Spleen (tissue), 11 donors: ENCODE data around the gene RC3H1. TPM values are rescaled to one million over a fixed set of nuclear protein-coding genes. Genes with fewer than 3 reads are reported as not detected.
A peak's percentile ranks its signal among the peaks of the same experiment; 100 is the strongest.
"Not testable (repeated sequence)": the region's sequence is repeated elsewhere in the genome, so short reads cannot be mapped to it uniquely, and the experiment has no call there.

Experiments
- DNase-seq: peaks from one replicate; pipeline ENCODE4 v3.0.0-alpha.2; 2020
- H3K27ac ChIP-seq, 8 donors: fragments of 200-600 bp; sonication (generic) in 7 of 8; 1 replicate in 4 of 8; 2 replicates in 4 of 8; pipeline versions ENCODE4 v1.5.0 to v1.8.0; 2016 to 2021; ENCODE audit warnings: inconsistent platforms in 4 of 8, mild to moderate bottlenecking in 4 of 8, moderate library complexity in 1 of 8
- H3K27me3 ChIP-seq, 7 donors: fragments of 200-600 bp; sonication (generic) in 6 of 7; replicated peaks in 1 of 7; 1 replicate in 4 of 7; 2 replicates in 3 of 7; pipeline versions ENCODE4 v1.5.0 to v1.8.0; 2016 to 2021; ENCODE audit warnings: inconsistent platforms in 3 of 7, mild to moderate bottlenecking in 1 of 7
- H3K36me3 ChIP-seq, 6 donors: fragments of 200-600 bp; sonication (generic) in 5 of 6; 1 replicate in 4 of 6; 2 replicates in 2 of 6; pipeline versions ENCODE4 v1.5.0 to v1.8.0; 2016 to 2021; ENCODE audit warnings: inconsistent platforms in 2 of 6
- H3K4me1 ChIP-seq, 6 donors: fragments of 200-600 bp; sonication (generic) in 5 of 6; 1 replicate in 3 of 6; 2 replicates in 3 of 6; pipeline versions ENCODE4 v1.5.0 to v1.8.0; 2016 to 2021; ENCODE audit warnings: inconsistent platforms in 3 of 6
- H3K4me3 ChIP-seq, 8 donors: fragments of 200-600 bp; sonication (generic) in 7 of 8; 1 replicate in 4 of 8; 2 replicates in 4 of 8; pipeline versions ENCODE4 v1.5.0 to v1.8.0; 2016 to 2021; ENCODE audit warnings: inconsistent platforms in 4 of 8, mild to moderate bottlenecking in 4 of 8, moderate library complexity in 2 of 8
- H3K9me3 ChIP-seq, 8 donors: fragments of 200-600 bp; sonication (generic) in 7 of 8; 1 replicate in 4 of 8; 2 replicates in 4 of 8; pipeline versions ENCODE4 v1.5.0 to v1.8.0; 2016 to 2021; ENCODE audit warnings: inconsistent platforms in 4 of 8
- POLR2A ChIP-seq, 3 donors: fragments of 450-650 bp; IDR thresholded peaks; one replicate each; pipeline ENCODE4 v1.5.1; 2017; ENCODE audit warnings: antibody characterized with exemption in 3 of 3, mild to moderate bottlenecking in 1 of 3
- POLR2AphosphoS5 ChIP-seq, 3 donors: sonication (generic); formaldehyde crosslinking; IDR thresholded peaks; one replicate each; pipeline ENCODE4 v1.5.1; 2017; ENCODE audit warnings: antibody characterized with exemption in 3 of 3
- WGBS, 5 donors: extraction: QIAGEN DNeasy Blood & Tissue Kit in 3 of 5; methylation state at CpG; one replicate each; pipeline versions ENCODE4 v1.1.5 to v1.1.7; 2013 to 2018; 5-methylcytosine and 5-hydroxymethylcytosine counted together
- intact Hi-C: fragments of 100-400 bp; cut with DNase I; formaldehyde crosslinking; loops from one replicate; pipeline ENCODE4 v1.15.0; 2023; ENCODE audit warnings: low total_unique reads
- polyA plus RNA-seq, 3 donors: library from polyadenylated mRNA; stranded (reverse); fragments of 200-250 nt; gene quantifications; one replicate each; pipeline ENCODE4 v1.2.1, GENCODE V29; 2013
- total RNA-seq, 7 donors: library from RNA; depleted of rRNA in 3 of 7; stranded (reverse); fragments of >200 nt in 3 of 7; fragmentation: NEBNext Ultra II Directional in 4 of 7; extraction: Animal tissue kit (Norgen Biotek cat#: 25700) in 4 of 7; gene quantifications; one replicate each; pipeline versions ENCODE4 v1.1.0 to v1.2.1, GENCODE V29; 2016 to 2021
- TF ChIP-seq, protein P1 (sequence below), 11 experiments: fragments of 200-600 bp in 7 of 11; fragments of 450-650 bp in 4 of 11; sonication (generic) in 4 of 11; IDR thresholded peaks in 8 of 11; conservative IDR thresholded peaks in 3 of 11; 1 replicate in 7 of 11; 2 replicates in 4 of 11; pipeline versions ENCODE4 v1.4.0 to v1.8.0; 2016 to 2021; ENCODE audit warnings: antibody characterized with exemption in 11 of 11, inconsistent platforms in 4 of 11, mild to moderate bottlenecking in 1 of 11
- donor health status: healthy with polysubstance abuse.
- donor health status: DM: no; HTN: no; CAD: no; lungs with moderate emphysema.
- donor health status: DM: no; HTN: no; CAD: no.
- donor health status: Bipolar disorder and iron deficiency.
- donor health status: healthy.
- donor health status: DM: no; HTN: no; CAD: no.
- donor health status: DM: yes; HTN: yes; CAD: no.

Gene RC3H1
- total and polyA plus RNA-seq, 10 donors, result 3.9 to 64.2 (median 51.4) TPM

GRCh38 chr1:174000371-174000770 is 21.8 kb downstream of the RC3H1 start:
- WGBS, 5 donors, result 63 to 66% (median 65%) methylated on average over 3 of the region's 3 CpGs
- Histone ChIP-seq H3K4me1 (peaks cover 17 to 94% (median 52%) of the 10 kb centered on the region in 6 donors), H3K27ac (no peak overlapping the region), H3K9me3 (no peaks in the 10 kb centered on the region), H3K27me3 (no peaks in the 10 kb centered on the region), H3K4me3 (no peak overlapping the region), H3K36me3 (peaks cover 0 to 27% (median 6%) of the 10 kb centered on the region in 6 donors)
- intact Hi-C loops, result no loop called here
- DNase-seq, result no peak
- TF ChIP-seq POLR2A (IDR thresholded peaks at IDR 0.05) (no peak), POLR2AphosphoS5 (IDR thresholded peaks at IDR 0.05) (no peak)
- TF ChIP-seq, protein P1, sequence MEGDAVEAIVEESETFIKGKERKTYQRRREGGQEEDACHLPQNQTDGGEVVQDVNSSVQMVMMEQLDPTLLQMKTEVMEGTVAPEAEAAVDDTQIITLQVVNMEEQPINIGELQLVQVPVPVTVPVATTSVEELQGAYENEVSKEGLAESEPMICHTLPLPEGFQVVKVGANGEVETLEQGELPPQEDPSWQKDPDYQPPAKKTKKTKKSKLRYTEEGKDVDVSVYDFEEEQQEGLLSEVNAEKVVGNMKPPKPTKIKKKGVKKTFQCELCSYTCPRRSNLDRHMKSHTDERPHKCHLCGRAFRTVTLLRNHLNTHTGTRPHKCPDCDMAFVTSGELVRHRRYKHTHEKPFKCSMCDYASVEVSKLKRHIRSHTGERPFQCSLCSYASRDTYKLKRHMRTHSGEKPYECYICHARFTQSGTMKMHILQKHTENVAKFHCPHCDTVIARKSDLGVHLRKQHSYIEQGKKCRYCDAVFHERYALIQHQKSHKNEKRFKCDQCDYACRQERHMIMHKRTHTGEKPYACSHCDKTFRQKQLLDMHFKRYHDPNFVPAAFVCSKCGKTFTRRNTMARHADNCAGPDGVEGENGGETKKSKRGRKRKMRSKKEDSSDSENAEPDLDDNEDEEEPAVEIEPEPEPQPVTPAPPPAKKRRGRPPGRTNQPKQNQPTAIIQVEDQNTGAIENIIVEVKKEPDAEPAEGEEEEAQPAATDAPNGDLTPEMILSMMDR (IDR thresholded peaks at IDR 0.05 in 8 of 11, conservative IDR thresholded peaks at IDR 0.05 in 3 of 11), result no peak

DNA sequence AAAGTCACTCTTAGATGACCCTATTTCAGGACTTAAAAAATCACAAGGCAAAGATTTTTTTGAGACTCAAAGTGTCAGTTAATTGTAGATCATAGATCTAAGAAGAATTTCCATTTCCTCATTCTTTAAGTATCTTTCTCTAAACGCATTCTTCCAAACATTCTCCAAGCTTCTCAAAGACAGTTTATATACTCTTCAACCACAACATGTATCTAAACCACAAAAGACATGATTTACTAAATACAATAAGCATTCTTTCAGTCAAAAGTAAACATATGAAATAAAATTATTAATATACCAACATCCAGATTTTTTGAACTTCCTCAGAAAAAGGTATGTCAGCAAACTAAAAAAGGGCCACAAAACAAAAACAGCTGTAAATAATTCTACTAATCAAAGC is 24.4 kb downstream of the RC3H1 start:
- Histone ChIP-seq H3K4me1 (peaks cover 17 to 71% (median 44%) of the 10 kb centered on the region in 6 donors), H3K27me3 (no peaks in the 10 kb centered on the region), H3K9me3 (no peaks in the 10 kb centered on the region), H3K27ac (peak overlapping the region in 2 of 8 donors; percentile 7 to 17), H3K4me3 (no peak overlapping the region), H3K36me3 (peaks cover 0 to 52% (median 15%) of the 10 kb centered on the region in 6 donors)
- no peak for TF ChIP-seq POLR2AphosphoS5 (IDR thresholded peaks at IDR 0.05)
- TF ChIP-seq, protein P1 (IDR thresholded peaks at IDR 0.05 in 8 of 11, conservative IDR thresholded peaks at IDR 0.05 in 3 of 11), result no peak
- TF ChIP-seq POLR2A (IDR thresholded peaks at IDR 0.05), result no peak
- intact Hi-C loops, result no loop called here
- no peak for DNase-seq
- WGBS, 5 donors, result 27 to 37% (median 29%) methylated on average over 1 of the region's 1 CpG

DNA sequence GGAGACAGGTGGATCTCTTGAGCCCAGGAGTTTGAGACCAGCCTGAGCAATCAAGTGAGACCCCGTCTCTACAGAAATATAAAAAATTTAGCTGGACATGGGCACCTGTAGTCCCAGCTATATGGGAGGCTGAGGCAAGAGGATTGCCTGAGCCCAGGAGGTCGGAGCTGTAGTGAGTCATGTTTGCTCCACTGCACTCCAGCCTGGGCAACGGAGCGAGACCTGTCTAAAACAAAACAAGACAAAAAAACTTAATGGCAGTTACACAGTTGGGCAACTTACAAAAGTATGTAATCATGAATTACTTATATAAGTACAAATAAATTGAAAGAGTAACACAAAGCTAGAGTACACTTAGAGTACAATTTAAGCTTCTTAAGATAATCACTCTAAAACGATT is 25.2 kb downstream of the RC3H1 start:
- H3K36me3 ChIP-seq, result peaks cover 0 to 60% (median 22%) of the 10 kb centered on the region in 6 donors
- no peak for DNase-seq
- TF ChIP-seq, protein P1 (IDR thresholded peaks at IDR 0.05 in 8 of 11, conservative IDR thresholded peaks at IDR 0.05 in 3 of 11), result no peak
- TF ChIP-seq POLR2A (IDR thresholded peaks at IDR 0.05), result no peak

GRCh38 chr1:173995475-173995874 is 26.7 kb downstream of the RC3H1 start:
- intact Hi-C loops, result no loop called here
- H3K27ac ChIP-seq, result no peak overlapping the region
- no peaks in the 10 kb centered on the region for H3K9me3 ChIP-seq
- DNase-seq, result no peak
- H3K4me1 ChIP-seq, result peaks cover 8 to 48% (median 25%) of the 10 kb centered on the region in 6 donors
- H3K27me3 ChIP-seq, result no peaks in the 10 kb centered on the region
- TF ChIP-seq POLR2A (IDR thresholded peaks at IDR 0.05) (no peak), POLR2AphosphoS5 (IDR thresholded peaks at IDR 0.05) (no peak)
- TF ChIP-seq, protein P1 (IDR thresholded peaks at IDR 0.05 in 8 of 11, conservative IDR thresholded peaks at IDR 0.05 in 3 of 11), result no peak
- peaks cover 0 to 75% (median 37%) of the 10 kb centered on the region in 6 donors for H3K36me3 ChIP-seq
- H3K4me3 ChIP-seq, result no peak overlapping the region

More for the DNA sequence above, 25.2 kb downstream of the RC3H1 start:
- no peak overlapping the region for H3K4me3 ChIP-seq
- H3K9me3 ChIP-seq, result no peaks in the 10 kb centered on the region
- no peaks in the 10 kb centered on the region for H3K27me3 ChIP-seq
- peaks cover 17 to 63% (median 39%) of the 10 kb centered on the region in 6 donors for H3K4me1 ChIP-seq
- intact Hi-C loops, result no loop called here
- 83 to 91% (median 88%) methylated on average over 5 of the region's 5 CpGs for WGBS, 5 donors
- no peak overlapping the region for H3K27ac ChIP-seq

- H3K27me3 ChIP-seq, H3K9me3 ChIP-seq, H3K4me3 ChIP-seq, intact Hi-C loops, H3K27ac ChIP-seq, DNase-seq: not testable (repeated sequence)
- WGBS, 5 donors, result 92 to 98% (median 96%) methylated on average over 11 of the region's 11 CpGs
- peaks cover 0 to 82% (median 43%) of the 10 kb centered on the region in 6 donors for H3K36me3 ChIP-seq
- peaks cover 8 to 32% (median 13%) of the 10 kb centered on the region in 6 donors for H3K4me1 ChIP-seq
These were observed 28.2 kb downstream of the RC3H1 start for GRCh38 chr1:173993948-173994347.
